T-helper 9 cell (primary cell): Measurements from ENCODE around the gene NEB.
"Not testable (repeated sequence)": the region's sequence is repeated elsewhere in the genome, so short reads cannot be mapped to it uniquely, and the experiment has no call there.

ENCODE experiments used
- DNase-seq: peaks from one replicate; pipeline ENCODE4 v3.0.0-alpha.2; 2020

NEB gene

GRCh38 chr2:151644580-151644979 lies 89.7 kb downstream of the NEB start:
- no peak for DNase-seq

DNA sequence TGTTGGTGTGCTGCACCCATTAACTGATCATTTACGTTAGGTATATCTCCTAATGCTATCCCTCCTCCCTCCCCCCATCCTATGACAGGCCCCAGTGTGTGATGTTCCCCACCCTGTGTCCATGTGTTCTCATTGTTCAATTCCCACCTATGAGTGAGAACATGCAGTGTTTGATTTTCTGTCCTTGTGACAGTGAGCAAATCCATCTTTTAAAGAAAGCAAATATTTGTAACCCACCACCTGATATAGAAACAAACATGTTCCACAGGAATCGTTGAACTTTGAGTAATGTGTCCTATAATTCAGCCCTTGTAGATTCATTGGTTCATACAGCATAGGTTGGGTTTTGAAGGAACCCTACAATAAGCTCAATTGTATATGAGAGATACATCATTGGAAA lies 92.4 kb downstream of the NEB start:
- DNase-seq = not testable (repeated sequence)

DNA sequence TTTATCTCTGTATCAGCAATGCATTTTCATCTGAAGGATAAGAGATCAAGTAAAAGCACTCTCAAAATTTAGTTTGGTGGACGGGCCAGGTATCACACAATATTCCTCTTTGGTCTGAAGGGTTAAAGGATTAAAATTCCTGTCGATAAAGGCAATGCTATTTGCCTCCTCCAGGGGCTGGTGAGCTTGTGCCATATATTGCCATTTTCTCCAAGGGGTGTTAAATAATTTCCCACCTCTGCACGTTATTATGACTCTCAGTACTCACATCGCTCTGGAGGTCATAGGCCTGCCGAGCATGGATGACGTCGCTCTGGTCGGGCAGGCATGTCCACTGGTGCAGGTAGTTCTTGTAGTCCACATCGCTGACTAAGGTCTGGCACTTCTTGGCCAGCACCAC lies 94.2 kb downstream of the NEB start:
- DNase-seq = no peak

DNA sequence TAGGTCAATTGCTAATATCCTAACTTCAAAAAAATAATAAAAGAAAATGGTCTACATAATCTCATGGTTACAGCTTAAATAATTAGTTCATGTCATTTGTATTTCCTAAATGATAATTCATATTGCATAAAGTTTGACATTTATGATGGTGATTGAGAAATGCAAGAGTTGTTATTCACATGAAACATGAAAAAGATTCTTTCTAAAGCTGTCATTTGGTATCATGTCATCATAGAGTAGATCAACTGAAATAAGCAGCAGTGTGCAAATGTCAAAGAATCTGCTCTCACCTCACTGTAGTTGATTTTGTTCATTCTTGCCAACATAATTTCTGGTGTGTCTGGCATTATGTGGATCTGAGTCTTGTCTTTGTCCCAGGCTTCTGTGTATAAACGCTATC lies 95.3 kb downstream of the NEB start:
- no peak for DNase-seq

DNA sequence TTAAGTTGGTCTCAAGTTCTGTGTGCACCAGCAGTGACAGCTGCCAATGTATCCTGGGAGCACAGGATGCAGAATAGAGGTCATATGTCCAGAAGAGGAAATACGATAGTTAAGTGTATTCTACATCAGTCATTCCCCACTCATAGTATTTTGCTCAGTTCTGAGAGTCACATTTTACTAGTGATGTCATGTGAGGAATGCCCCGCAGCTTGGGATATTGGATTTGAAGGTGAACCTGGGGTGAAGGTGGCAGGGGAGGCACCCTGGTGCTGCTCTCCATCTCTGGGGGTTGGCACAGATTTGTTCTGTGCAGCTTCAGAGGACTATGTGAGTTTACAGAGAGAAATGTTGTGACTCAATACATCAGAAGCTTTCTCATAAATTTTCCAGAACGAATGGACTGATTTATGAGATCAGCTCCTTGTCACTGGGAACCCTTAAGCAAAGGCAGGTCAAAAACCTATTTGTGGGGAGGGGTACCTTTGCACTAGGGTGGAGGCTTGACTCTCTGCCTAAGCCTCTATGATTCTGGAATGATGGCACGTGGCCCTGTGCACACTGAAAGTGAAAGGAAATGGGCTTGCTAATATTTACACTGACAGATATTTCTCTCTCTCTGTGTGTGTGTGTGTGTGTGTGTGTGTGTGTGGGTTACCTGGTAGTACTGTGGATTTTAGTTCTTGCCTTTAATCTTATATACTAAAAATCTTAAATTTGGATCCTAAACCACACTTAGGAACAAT lies 95.9 kb downstream of the NEB start:
- peak; percentile 1 for DNase-seq

DNA sequence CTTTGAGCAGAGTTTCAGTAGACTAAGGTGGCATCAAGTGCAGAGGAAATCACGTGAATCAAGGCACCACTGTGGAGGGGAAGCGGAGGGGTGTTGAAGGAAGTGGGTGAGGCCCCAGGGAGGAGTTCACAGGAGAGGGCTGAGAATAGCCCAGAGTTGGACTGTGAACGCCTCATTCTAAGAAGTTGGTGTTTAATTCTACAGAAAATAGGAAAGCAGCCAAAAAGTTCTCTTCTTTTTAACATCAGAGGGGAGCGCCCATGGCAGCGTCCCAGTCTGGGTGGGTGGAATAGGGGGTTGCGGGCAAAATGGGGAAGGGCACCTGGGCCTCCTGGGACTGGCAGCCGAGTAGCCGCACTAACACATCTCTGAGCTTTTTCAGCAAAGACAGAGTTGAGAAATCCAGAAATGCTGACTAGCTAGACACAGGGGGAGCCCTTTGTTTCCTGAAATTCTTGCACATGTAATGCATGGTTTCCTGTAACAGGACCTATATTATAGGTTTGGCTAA lies 97.0 kb downstream of the NEB start:
- peak; percentile 28 for DNase-seq

GRCh38 chr2:151634736-151635467 lies 99.4 kb downstream of the NEB start:
- no peak for DNase-seq

GRCh38 chr2:151632993-151633565 lies 101.2 kb downstream of the NEB start:
- DNase-seq = no peak

- DNase-seq = no peak
Measured at GRCh38 chr2:151630372-151630771, 103.9 kb downstream of the NEB start.

- DNase-seq = no peak
Measured at GRCh38 chr2:151627353-151627752, 106.9 kb downstream of the NEB start.

GRCh38 chr2:151624271-151624670 lies 110.0 kb downstream of the NEB start:
- DNase-seq = no peak

DNA sequence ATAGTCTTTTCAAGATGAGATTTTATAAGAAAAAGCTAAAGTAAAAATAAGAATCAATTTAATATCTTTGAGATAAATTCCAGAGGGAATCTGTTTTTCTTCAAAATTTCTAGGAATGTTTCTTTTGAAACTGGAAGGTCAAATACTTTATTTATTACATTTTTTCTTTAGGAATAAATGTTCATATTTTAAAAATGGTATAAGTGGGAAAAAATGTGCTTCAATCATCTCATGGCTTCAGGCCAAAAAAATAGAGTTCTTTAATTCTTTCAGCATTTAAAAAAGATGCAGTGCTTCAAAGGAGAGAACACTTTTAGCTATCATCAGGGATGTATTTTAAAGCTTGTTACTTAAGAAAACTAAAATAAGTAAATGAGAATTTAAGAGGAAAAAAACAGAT lies 110.6 kb downstream of the NEB start:
- no peak for DNase-seq

- DNase-seq = no peak
Measured at GRCh38 chr2:151620761-151621160, 113.5 kb downstream of the NEB start.

DNA sequence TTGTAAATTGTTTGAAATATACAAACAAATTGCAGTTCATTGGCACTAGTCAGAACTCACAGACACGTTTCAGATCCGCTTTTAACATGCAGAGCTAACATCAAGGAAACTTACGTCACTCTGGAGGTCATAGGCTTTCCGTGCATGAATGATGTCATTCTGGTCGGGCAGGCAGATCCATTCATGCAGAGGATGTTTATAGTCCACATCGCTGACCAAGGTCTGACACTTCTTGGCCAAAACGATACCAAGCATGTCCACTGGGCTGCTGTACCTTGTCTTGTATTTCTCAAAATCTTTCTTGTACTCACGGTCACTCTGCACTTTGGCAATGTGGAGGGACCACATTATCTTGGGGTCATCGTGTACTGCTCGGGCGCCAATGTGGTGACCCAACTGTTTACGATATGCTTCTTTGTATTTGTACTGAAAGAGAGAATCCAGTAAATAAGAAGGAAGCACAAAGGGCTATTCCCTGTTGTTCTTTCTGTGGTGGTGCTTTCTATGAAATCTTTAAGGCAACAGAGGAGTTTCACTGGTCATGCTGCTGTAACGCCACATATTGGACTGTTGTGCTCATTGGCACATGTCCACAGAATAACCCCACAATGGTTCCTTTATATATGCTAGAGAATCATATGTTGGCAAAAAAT lies 114.8 kb downstream of the NEB start:
- no peak for DNase-seq

- no peak for DNase-seq
Measured at GRCh38 chr2:151616760-151617339, 117.4 kb downstream of the NEB start.

- no peak for DNase-seq
Measured at GRCh38 chr2:151614606-151615306, 119.5 kb downstream of the NEB start.

- DNase-seq = no peak
Measured at GRCh38 chr2:151614159-151614558, 120.1 kb downstream of the NEB start.

DNA sequence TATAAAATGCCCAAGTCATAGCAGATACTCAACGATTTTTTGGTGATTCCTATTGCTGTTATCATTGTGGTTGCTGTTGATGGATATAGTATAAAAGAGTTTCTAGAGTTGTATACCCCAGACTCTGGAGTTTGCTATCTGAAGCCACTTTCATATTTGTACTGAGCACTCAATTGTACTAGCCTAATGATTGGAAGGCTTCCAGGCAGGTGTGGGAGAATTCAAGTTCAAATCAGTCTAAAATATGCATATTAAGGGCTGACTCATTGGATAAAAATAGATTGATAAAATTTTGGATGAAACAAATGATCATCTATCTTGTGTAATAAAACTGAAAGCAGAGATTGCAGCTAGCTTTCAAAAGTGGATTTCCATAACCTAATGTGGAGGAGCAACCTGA lies 122.9 kb downstream of the NEB start:
- DNase-seq = no peak

GRCh38 chr2:151610310-151610709 lies 124.0 kb downstream of the NEB start:
- DNase-seq = no peak

DNA sequence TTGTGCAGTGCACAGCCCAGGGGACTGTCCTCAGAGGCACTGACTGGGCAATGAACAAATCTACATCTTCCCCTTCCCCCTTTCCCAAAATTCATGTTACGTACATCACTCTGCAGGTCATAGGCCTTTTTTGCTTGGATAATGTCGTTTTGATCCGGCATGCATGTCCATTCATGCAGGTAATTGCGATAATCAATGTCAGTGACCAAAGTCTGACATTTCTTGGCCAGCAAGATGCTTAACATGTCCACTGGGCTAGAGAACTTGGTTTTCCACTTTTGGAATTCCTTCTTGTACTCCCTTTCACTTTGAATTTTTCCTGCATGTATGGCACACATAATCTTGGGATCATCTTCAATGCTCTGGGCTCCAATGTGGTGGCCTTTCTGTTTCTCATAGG lies 124.6 kb downstream of the NEB start:
- no peak for DNase-seq

- not testable (repeated sequence) for DNase-seq
Measured at GRCh38 chr2:151607459-151608424, 126.5 kb downstream of the NEB start.
